Esophagus muscularis mucosa (tissue), 3 donors: Measurements from ENCODE around the gene TRAPPC12.

Experiments
- CTCF ChIP-seq, 3 experiments: fragments of 200-600 bp in 2 of 3; fragments of 450-650 bp in 1 of 3; sonication (generic) in 2 of 3; IDR thresholded peaks; one replicate each; pipeline ENCODE4 v1.5.1; 2017 to 2019; ENCODE audit warnings: antibody characterized with exemption in 3 of 3, mild to moderate bottlenecking in 2 of 3, moderate library complexity in 1 of 3
- EP300 ChIP-seq: sonication (generic); formaldehyde crosslinking; IDR thresholded peaks from one replicate; pipeline ENCODE4 v1.6.1; 2017; ENCODE audit warnings: antibody characterized with exemption

- no peak for TF ChIP-seq CTCF (IDR thresholded peaks at IDR 0.05)
- TF ChIP-seq EP300, result no peak
Observed at GRCh38 chr2:3421580-3421979, 42.1 kb downstream of the TRAPPC12 start.
